Esophagus muscularis mucosa (tissue), 4 donors: ENCODE measurements around the gene SIRT2.

Experiments
- CTCF ChIP-seq, 3 experiments: fragments of 200-600 bp in 2 of 3; fragments of 450-650 bp in 1 of 3; sonication (generic) in 2 of 3; IDR thresholded peaks; one replicate each; pipeline ENCODE4 v1.5.1; 2017 to 2019; ENCODE audit warnings: antibody characterized with exemption in 3 of 3, mild to moderate bottlenecking in 2 of 3, moderate library complexity in 1 of 3
- EP300 ChIP-seq: sonication (generic); formaldehyde crosslinking; IDR thresholded peaks from one replicate; pipeline ENCODE4 v1.6.1; 2017; ENCODE audit warnings: antibody characterized with exemption
- POLR2A ChIP-seq: fragments of 450-650 bp; IDR thresholded peaks from one replicate; pipeline ENCODE4 v1.6.1; 2017; ENCODE audit warnings: antibody characterized with exemption, moderate library complexity, mild to moderate bottlenecking, low read depth
- POLR2AphosphoS5 ChIP-seq, 2 donors: sonication (generic); formaldehyde crosslinking; IDR thresholded peaks; one replicate each; pipeline ENCODE4 v1.6.1; 2017; ENCODE audit warnings: antibody characterized with exemption in 2 of 2

GRCh38 chr19:38915329-38916321 lies 16.2 kb upstream of the SIRT2 start:
- TF ChIP-seq CTCF (IDR thresholded peaks at IDR 0.05) (no peak), POLR2AphosphoS5 (IDR thresholded peaks at IDR 0.05) (no peak), POLR2A (no peak), EP300 (no peak)
